ENCODE measurements around the gene AUP1. TPM values are rescaled to one million over a fixed set of nuclear protein-coding genes. Genes with fewer than 3 reads are reported as not detected.
A peak's percentile ranks its signal among the peaks of the same experiment; 100 is the strongest.

Gene AUP1
- polyA plus RNA-seq, 5 donors, result 82.8 to 108 (median 98.9) TPM

DNA sequence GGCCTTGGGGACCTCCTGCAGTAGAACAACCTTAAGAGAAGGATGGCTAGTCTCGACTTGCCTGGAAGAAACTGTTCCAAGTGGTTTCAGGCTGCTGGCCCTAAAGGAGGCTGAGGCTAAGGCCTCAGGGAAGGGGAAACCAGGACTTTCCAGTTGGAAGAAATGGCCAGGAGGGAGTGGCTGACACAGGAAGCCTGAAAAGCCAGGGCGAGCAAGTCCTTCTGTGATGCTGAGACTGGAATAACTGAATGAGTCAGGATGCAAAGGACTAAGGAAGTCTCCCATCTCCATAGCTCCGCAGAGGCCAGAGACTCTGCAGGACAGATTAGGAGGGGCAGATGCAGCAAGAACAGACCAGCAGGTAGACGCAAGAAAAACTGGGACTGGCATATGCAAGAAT, 7.6 kb upstream of the AUP1 start:
- no peak for DNase-seq

DNA sequence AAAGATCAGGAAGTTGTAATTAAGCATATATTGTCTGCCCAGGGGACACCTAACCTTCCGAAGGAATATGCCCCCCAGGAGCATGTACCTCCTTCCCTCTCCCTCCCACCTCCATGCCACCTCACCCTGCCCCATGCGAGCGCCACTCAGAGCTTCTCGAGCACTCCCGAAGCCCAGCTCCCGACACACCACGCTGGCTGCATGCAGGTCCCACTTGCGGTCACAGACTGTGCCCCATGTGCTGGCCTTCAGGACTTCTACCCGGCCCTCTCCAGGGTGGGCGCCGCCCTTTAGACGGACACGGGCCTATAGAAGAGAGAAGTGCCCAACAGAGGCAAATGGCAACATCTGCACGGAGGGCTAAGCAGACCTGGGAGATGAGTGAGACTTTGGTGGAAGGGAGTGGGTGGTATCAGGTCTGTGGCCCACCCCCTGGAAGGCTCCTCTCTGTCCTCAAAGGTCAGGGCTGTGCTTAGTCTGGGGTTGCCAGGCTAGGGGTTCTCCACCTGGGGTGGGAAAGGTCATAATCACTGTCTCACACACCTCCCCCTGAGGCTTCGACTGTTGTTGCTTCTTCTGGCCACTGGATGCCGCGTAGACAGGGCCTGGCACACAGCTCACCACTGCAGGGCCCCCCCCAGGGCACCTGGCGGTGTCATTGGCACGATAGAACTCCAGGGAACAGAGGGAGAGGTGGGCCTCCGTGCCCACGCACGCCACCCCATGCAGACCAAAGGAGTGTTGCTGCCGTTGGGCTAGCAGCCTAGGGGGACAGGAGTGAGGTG, 6.9 kb upstream of the AUP1 start:
- DNase-seq, result no peak

DNA sequence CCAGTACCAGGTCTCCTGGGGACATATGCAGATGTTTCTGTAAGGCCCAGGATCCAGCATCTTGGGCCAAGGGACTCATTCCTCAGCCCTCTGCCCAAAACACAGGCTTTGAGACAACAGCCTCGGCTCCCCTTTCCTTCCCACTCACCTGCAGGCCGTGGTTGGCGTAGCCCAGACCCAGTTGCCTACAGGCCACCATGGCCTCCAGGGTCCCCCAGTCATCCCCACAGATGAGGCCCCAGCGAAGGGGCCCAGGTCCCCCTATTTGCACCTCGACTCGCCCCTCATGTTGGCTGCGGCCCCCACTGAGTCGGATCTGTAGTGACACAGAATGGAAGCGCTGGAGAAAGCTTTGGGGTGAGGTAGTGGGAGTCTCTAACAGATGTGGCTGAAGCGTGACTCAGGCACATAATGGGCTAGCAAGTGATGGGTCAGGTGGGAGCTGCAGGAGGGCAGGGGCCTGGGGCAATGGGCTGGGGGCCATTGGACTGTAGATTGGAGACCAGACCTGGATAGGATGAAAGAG, 6.0 kb upstream of the AUP1 start:
- DNase-seq, result no peak

DNA sequence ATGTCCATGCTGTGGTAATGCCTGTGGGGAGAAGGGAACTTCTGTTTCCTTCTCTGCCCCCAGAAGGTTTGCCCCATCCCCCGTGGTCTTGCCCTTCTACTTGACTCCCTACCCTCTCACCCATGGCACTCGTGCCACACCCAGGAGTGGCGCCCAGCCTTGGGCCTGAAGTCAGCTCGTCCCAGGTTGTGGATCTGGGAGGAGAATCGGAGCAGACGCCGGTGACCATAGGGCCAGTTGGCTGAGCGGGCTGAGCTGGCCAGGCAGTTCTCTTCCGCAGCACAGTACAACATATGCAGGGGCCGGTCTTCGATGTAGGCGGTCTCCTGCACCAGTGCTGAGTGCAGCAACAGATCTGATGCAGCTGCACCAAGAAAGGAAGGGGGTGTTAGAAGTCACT, 4.9 kb upstream of the AUP1 start:
- DNase-seq, result no peak

DNA sequence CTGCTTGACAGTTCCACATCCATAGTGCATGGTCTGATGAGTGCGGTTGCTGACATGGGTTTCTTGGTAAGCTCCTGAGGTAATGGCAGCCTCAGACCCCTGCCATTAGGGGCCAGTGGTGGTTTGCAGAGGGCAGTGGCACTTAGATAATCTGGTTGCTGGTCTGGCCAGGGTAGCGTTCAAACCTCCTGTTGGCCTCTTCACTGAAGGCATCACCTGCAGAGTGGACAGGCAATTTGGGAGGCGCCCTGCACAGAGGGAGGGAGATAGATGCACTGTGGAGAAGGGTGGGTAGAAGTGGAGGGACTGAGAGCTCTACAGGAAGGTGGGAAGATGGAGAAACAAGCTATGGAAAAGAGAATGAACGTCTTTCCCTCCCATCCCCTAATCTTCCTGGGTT, 4.0 kb upstream of the AUP1 start:
- no peak for DNase-seq

DNA sequence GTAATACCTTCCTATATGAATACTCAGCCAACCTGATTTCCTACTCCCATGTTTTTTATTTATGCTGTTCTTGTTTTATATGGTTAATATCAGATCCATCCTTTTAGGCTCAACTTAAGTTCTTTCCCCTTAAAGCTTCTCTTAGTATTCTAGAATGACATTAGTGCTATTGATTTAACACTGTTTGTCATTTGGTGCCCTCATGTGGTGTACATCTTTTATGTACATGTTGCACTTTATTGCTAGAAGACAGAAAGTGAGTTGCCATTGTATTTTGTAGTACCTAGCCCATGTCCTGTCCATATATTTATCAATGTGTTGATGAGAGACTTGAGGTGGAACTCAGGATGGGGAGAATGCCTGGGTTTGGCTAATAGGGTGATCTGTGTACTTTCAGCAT, 2.7 kb upstream of the AUP1 start:
- no peak for DNase-seq

DNA sequence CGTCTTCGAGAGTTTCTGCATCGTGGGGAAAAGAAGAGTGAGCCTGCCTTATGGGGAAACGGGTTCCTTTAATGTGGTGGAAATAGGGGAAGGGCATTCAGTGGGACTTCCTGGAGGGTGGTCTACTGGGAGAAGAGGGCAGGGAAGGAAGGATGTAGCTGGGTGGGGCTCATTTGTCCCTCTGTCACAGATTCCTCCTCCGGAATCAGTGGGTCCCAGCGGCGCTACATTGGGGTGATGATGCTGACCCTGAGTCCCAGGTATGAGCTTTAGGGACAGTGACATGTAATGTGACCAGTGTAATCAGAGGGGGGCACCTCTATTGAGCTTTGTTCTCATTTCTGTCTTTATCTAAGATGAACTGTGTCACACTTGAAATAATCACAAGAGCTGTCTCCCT, 2.2 kb upstream of the AUP1 start:
- DNase-seq, result no peak

DNA sequence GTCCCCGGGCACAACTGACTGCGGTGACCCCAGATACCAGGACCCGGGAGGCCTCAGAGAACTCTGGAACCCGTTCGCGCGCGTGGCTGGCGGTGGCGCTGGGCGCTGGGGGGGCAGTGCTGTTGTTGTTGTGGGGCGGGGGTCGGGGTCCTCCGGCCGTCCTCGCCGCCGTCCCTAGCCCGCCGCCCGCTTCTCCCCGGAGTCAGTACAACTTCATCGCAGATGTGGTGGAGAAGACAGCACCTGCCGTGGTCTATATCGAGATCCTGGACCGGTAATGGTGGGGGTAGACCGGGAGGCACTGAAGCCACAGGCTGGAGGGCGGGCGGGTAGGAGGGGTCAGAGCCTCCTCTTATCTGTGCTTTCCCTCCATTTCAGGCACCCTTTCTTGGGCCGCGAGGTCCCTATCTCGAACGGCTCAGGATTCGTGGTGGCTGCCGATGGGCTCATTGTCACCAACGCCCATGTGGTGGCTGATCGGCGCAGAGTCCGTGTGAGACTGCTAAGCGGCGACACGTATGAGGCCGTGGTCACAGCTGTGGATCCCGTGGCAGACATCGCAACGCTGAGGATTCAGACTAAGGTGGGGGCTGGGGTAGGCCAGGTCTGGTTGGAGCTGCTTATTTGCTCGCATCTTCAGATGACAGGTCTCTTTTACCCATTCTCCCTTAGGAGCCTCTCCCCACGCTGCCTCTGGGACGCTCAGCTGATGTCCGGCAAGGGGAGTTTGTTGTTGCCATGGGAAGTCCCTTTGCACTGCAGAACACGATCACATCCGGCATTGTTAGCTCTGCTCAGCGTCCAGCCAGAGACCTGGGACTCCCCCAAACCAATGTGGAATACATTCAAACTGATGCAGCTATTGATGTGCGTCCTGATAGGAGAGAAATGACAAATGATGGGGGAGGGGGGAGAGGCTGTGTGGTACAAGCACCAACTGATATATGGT, 1.0 kb upstream of the AUP1 start:
- no peak for DNase-seq

DNA sequence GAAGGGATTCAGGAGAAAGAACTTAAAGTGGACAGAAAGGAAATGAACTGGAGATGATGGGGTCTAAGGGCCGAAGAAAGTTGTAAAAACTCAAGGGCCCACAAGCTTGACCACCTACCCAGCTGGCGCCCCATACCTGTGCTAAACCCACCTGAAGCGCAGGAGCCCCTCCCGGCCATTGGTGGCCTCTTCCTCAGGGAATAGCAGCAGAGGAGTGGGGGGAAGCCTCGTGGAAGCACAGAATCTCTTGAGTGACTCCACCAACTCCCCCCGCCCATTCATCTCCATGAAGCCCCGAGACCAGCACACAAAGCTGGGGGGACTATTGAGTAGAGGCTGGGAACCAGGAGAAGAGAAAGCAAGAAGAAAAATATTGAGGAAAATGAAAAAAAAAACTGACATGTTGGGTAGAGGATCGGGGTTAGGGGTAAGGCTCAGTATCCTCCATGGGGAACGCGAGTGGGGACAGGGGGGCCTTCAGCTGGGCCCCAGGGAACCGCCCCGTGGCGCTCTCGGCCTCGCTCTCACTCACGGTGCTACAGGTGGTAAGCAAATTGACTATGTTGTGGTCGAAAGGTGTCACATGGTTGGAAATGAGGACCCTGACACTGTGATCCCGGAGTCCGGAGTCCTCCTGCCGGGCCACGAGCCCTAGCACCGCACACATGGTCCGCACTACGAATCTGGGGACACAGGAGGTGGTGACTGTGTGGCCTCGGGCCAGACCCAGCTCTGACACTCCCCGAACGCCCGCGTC, 728 bp downstream of the AUP1 start:
- no peak for DNase-seq

DNA sequence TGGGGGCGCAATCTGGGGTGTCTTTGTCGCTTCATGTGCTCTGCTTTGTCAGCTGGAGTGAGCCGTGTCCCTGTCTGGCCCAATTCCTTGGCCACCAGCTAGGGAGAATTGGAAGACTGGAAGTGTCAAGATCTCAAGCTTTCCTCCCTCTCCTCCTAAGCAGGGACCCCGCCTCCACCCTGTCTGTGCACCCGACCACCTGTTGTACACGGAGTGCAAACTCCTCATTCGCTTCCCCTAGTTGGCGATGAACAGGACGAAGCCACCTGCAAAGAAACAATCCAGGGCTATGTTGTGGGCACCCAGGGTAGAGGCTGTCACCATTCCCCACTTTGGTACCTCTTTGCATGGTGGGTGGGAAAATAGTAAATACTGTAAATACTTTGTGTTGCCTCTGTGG, 1.8 kb downstream of the AUP1 start:
- no peak for DNase-seq

DNA sequence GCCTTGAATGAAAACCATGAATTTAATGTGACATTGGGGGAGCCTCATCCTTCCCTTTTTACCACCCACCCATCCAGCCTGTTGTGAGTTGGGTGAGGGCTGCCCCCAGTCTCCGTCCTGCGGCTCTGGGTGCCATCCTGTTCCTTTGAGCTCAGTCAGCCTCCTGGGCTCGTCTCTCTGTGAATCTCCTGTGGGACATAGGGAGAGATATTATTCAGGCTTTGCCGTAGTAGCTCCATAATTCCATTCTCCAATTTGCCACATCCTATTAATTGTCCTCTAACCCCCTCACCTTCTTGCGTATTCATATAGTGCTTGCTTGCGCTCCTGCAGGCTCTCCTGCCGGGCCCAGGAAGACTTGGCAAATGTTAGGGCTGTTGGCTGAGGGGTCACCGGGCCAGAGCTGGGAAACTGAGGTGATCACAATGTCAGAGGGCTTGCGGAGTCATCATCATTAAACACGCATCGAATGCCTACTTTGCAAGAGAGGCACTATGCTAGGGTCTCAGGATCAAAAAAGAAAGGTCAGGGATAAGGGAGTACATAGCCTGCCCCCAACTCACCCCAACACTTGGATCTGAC, 2.8 kb downstream of the AUP1 start:
- no peak for DNase-seq

DNA sequence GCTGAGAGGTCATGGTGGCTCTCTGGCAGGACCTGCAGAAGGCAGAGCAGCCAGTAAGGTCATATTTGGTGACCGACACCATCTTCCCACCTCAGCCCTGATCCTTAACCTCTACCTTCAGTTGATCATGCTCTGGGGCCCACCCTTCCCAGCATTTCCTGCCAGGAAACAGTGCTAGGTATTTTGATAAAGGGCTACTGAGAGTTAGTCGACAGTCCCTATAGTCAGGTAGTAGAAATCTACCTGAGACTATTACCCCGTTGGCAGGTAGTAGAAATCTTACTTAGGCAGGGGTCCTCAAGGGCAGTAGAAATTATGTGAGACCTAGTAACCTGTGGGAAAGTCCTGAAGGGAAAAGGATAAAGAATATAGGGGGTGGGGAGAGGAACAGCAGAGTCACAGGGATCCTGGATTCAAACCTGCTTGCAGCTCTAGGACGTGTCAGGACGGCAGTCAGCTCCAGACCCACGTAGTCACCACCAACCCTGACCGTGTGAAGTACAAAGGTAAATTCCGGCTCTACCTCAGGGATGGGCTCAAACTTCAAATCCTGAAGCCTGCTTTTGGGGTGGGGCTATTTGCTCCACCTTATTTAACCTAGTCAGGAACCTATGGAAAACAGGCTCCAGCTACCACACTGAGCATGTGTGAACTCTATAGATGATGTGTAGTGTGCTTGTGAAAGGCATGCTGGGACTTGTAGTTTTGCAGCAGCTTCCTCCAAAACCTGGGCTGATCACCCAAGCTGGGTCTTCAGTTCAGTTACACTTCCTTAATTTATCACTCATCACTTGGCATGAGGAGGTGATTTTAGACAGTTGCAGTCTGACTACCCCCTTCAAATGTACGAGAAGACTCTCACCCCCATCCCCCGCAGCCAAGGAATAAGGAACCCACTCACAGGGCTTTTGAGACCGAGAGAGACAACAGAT, 3.5 kb downstream of the AUP1 start, which contains the start of gene DQX1:
DQX1 (minus strand) TSS at position 515 of the 932 bp plus-strand sequence; CDS start at position 13, 502 bp downstream.
- no peak for DNase-seq

DNA sequence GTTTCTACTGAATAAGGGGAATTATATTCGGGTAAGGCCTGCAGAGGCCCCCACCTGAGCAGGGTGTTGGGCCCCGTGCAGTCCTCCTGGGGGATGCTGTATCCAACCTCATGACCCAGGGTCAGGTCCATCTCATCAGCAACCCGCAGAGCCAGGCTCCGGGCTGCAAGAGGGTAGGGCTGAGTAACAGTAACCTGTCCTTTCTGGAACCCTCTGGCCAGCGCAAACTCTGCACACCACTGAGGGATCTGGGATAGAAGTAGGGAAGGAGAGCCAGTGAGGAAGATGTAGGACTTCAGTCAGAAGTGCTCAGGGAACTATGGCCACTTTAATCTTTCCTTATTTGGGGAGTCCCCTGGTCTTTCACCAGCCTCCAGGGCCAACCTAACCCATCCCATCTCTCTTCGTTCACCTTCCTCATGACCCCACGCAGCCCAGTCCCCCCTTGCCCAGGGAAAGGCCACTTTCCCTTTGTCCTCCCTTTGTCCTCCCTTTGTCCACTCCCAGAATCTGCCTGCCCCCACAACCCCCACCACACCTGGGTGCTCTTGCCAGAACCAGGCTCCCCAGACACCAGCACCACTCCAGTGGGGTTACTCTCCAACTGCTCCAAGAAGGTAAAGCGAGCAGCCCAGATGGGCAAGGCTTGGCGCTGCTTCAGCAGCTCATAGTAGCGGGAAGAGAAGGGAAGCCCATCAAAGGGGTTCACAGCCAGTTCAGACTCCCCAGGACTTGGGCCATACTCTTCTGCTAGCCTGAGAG, 4.4 kb downstream of the AUP1 start:
- DNase-seq, result no peak

DNA sequence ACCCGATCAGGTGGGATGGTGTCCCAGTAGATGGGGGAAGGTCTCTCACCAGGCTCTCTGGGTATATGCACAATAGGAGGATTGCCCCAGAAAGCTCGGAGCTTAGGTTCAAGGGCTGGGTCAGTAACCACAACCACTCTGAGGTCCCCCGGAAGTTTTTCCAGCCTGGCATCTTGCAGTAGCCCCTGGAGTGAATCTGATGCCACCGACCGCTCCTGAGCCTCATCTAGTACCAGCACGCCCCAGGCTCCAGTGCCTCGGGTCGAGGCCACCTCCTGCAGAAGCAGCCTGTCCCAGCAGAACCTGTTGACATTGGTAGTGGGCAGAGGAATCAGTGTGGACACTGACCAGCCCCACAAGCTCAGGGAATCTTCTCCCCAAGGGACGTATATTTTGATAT, 5.5 kb downstream of the AUP1 start:
- DNase-seq, result no peak

DNA sequence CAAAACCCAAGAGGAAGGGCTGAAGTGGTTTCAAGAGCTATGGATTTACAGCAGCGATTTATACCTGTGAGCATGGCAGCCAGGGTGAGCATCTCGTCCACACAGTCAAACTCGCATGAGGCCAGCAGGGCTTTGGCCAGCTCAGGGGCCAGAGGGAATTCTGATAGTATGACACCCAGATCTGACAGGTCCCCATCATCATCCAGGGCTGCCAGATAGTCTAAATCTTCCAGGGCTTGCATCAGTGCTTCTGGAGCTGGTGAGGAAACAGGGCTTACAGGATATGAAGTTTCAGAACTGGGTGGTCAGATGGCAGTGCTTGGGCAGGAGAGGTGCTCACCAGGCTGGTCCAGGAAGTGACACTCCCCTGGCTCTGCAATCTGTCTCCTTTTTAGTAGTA, 7.0 kb downstream of the AUP1 start:
- DNase-seq, result no peak

DNA sequence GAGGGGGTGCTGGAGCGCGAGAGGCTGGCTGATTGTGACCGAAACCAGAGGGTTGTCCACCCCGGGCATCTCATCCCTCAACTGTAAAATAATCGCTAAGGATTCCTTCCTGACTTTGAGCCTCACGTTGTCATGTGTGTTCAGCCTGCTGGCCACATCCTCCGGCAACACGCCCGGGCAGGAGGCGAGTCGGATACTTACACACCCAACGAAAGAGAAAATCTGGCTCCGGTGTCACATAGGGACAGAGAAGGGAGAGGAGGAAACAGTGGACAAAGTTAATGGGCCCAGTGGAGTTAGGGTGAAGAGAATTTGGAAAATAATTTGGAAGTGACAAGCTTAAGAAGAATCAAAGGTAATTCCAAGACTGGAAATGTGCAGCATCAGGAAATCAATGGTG, 12.9 kb downstream of the AUP1 start:
- no peak for DNase-seq

DNA sequence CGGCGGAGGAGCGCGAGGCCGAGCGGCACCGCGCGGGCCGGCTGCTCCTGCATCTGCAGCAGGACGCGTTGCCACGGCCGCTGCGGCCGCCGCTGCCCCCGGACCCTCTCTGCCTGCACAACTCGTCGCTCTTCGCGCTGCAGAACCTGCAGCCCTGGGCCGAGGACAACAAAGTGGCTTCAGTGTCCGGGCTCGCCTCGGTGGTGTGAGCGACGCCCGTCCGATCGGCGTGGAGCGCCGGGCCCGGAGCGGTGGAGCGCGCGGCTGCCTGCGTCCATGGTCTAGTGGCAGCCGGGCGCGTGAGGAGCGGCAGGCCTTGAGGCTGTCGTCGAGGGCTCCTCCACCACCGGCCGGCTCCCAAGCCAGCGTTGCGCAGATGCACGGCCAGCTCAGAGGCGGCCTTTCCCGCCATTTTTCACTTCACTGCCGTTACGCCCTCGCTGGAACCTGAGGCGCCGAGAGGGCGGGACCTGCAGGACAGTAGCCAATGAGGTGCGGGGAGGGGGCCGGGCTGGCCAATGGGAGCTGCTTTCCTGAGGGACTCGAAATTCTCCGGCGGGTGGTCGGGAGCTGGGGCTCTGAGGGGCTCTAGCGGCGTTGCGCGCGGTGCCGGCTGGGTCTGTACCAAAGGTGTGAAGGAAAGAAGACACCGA, 13.4 kb downstream of the AUP1 start:
- peak; percentile 40 to 53 for DNase-seq

DNA sequence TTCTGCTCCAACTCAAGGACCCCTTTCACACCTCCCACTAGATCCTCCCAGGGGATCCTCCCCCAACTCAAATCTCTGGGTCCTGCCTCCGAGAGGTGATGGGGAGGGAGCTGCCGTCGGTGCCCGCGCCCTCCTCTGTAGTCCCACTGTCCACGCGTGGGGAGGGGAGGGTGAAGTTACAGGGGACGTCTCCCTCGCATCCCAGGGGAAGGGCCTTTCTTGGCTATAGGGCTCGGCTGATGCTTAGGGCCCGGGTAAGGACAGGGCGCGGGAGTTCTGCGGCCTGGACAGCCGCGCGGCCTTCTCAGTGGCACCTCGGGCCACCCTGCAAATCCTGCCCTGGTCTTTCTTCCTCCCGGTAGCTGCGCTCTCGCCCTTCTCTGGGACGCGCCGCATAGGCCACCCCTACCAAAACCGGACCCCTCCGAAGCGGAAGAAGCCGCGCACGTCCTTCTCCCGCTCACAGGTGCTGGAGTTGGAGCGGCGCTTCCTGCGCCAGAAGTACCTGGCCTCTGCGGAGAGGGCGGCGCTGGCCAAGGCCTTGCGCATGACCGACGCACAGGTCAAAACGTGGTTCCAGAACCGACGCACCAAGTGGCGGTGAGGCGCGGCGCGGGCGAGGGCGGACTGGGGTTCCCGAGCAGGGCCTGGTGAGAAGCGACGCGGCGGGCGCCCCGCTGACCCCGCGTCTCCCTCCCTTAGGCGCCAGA, 14.1 kb downstream of the AUP1 start:
- DNase-seq, result no peak
